Coronary artery (tissue), 2 donors: ENCODE data around the gene SLC38A8.

Experiments
- DNase-seq: peaks from one replicate; pipeline ENCODE4 v3.0.0-alpha.2; 2017; ENCODE audit warnings: low spot score
- H3K27ac ChIP-seq, 2 donors: fragments of 200-600 bp; sonication (generic); one replicate each; pipeline ENCODE4 v1.5.1; 2016 to 2019
- H3K4me3 ChIP-seq: fragments of 200-600 bp; sonication (generic); 2 replicates; pipeline ENCODE4 v1.5.1; 2016; ENCODE audit warnings: mild to moderate bottlenecking, moderate library complexity
- TF ChIP-seq, protein P1 (sequence below): fragments of 200-600 bp; sonication (generic); IDR thresholded peaks from one replicate; pipeline ENCODE4 v1.5.1; 2019; ENCODE audit warnings: antibody characterized with exemption

SLC38A8 gene

DNA sequence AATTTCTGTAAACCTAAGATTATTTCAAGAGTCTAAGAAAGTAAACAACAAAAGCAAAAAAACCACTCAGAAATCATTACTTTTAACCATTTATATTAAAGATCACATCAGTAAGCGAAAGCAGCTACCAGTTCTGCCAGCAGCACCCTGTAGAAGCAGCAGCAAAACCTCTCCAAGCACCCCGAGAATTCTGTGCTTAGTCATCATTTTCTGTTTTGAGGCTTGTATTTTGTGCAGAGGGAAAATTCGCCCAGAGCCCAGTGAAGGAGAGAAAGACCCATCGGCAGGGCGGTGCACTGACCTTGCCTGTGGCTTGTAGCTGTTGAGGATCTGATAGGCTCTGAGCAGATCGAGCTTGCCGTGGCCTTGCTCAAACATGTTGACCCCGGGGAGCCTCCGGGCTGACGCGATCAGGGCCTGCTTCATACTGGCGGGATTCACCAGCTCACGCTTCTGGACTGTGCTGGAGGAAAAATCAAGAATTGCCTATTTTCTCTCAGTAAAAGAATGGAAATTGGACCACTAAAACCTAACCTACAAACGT, 38.9 kb upstream of the SLC38A8 start:
- Histone ChIP-seq H3K4me3 (no peak overlapping the region), H3K27ac (no peak overlapping the region)
- no peak for DNase-seq
- TF ChIP-seq, protein P1, sequence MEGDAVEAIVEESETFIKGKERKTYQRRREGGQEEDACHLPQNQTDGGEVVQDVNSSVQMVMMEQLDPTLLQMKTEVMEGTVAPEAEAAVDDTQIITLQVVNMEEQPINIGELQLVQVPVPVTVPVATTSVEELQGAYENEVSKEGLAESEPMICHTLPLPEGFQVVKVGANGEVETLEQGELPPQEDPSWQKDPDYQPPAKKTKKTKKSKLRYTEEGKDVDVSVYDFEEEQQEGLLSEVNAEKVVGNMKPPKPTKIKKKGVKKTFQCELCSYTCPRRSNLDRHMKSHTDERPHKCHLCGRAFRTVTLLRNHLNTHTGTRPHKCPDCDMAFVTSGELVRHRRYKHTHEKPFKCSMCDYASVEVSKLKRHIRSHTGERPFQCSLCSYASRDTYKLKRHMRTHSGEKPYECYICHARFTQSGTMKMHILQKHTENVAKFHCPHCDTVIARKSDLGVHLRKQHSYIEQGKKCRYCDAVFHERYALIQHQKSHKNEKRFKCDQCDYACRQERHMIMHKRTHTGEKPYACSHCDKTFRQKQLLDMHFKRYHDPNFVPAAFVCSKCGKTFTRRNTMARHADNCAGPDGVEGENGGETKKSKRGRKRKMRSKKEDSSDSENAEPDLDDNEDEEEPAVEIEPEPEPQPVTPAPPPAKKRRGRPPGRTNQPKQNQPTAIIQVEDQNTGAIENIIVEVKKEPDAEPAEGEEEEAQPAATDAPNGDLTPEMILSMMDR, result no peak

DNA sequence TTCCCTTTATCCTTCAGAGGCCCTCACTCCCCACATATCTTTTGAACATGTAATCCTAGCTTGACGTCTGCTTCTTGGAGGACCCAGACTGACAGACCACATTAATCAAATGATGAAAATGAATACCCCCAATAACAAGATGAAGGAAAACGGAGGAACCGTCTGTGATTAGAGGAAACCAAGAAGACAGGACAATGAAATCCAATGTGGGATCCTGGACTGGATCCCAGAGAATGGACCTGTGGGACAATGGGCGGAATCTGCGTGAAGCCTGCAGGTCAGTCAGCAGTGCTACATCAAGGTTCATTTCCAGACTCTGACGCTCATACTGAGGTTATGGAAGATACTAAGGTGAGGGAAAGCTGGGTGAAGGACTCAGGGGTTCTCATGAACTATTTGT, 38.2 kb upstream of the SLC38A8 start:
- no peak for DNase-seq
- no peak overlapping the region for H3K27ac ChIP-seq
- TF ChIP-seq, protein P1, result no peak
- H3K4me3 ChIP-seq, result no peak overlapping the region

DNA sequence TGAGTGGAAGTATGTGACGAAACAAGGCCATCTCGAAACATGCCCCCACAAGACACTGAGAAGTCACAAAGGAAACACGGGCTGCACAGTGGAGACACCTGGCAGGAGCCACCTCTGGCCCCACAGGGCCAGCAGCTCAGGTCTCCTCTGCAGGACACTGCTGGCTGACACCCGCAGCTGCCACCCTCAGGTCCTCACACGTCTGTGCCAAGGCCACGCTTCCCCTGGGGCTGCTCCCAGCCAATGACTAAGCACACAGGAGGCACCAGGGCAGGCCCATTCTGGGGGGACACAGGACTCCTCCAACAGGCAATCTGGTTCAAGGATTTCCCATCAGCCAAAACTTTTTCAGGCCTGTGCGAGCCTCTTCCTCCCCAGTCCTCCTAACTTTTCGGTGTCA, 37.8 kb upstream of the SLC38A8 start:
- TF ChIP-seq, protein P1, result no peak
- Histone ChIP-seq H3K4me3 (no peak overlapping the region), H3K27ac (no peak overlapping the region)
- DNase-seq, result no peak

DNA sequence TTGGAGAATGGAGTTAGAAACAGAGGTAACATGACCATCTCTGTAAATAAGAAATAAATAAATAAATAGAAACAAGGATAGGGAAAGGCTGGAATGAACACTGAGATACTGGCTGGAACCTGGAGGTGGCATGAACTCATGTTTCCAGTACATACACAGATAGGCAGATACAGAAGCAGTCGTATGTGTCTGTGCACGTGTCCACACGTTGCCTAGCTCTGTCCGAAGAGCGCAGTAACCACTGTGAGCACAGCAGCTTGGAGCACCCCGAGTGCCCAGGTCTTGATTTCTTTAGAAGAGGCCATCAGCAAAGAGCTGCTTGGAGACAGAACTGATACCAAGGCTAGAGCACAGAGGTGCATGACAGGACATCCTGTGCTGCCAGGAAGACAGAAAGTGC, 37.1 kb upstream of the SLC38A8 start:
- TF ChIP-seq, protein P1, result no peak
- Histone ChIP-seq H3K27ac (no peak overlapping the region), H3K4me3 (no peak overlapping the region)
- no peak for DNase-seq

DNA sequence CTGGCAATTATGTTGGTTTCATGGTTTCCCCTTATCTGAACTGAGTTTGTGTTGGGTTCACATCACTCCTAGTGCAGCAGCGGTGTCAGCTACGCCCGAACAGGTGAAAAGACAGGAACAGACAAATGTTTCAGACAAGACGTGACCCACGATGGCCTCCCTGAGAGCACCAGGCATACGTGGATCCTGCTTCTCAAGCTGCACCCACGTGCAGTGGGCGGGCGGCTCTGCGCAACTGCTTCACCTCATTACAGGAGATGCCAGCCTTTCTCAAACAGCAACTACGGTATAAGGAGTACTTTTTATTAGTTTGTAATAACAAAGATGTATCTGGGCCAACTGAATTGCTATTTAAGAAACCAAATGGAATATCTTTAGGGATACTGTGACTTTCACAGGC, 32.8 kb upstream of the SLC38A8 start:
- H3K4me3 ChIP-seq, result no peak overlapping the region
- TF ChIP-seq, protein P1, result no peak
- DNase-seq, result no peak
- H3K27ac ChIP-seq, result no peak overlapping the region

DNA sequence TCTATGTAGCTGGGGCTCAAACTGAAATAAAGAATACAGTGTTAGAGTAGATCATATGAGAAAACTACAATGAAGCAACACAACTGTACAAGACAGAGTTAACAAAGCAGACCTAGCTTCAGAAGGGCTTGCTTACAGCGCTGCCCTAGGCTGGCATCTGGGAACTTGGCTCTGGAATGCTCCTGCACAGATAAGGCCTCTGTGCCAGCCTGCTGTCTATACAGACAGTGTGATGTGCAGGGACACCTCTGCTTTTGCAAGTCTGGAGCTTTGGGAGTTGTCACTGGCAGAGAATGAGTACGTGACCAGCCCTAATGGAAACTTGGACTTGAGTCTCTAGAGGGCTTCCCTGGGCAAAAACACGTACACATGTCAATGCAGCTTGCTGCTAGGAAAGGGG, 32.1 kb upstream of the SLC38A8 start:
- H3K27ac ChIP-seq, result no peak overlapping the region
- DNase-seq, result no peak
- TF ChIP-seq, protein P1, result no peak
- H3K4me3 ChIP-seq, result no peak overlapping the region

DNA sequence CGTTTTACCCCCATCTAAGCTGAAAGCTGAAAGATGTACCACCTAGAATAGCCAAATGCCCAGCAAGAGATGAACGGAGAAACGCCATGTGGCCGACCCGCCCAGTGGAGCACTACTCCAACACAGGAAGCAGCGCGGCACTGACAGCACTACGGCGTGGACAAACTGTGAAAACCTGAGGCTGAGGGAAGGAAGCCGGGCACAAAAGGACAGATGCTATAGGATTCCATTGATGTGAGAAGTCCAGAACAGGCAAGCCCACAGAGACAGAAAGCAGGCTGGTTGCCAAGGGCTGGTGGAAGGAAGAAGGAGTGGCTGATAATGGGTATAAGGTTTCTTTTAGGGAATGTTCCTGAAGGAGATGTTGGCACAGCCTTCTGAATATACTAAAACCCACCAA, 29.4 kb upstream of the SLC38A8 start:
- Histone ChIP-seq H3K4me3 (no peak overlapping the region), H3K27ac (no peak overlapping the region)
- TF ChIP-seq, protein P1, result no peak
- DNase-seq, result no peak
